HUDEP-2 (cell line): ENCODE data around the gene MT1B.
"Not testable (repeated sequence)": the region's sequence is repeated elsewhere in the genome, so short reads cannot be mapped to it uniquely, and the experiment has no call there.

Experiments
- DNase-seq, 76 experiments: peaks; one replicate each; lab custom pipeline; 2025; ENCODE audit not compliant: unreplicated experiment in 76 of 76; lab: John Stamatoyannopoulos, UW

MT1B gene

DNA sequence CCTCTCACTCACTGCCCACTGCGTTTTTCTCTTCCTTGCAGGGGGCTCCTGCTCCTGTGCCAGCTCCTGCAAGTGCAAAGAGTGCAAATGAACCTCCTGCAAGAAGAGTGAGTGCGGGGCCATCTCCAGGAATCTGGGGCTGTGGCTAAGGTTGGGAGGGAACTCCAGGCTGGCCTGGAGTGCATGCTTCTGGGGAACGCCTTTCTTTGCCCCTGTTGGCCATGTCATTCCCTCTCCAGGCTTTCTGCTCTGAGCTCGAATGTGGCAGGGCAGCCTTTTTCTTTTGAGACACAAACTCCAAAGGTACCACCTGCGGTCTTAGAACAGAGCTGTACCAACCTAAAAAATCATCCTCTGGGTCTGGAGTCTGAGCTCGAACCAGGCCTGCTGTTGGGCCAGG lies 33.5 kb upstream of the MT1B start:
- DNase-seq = no peak

DNA sequence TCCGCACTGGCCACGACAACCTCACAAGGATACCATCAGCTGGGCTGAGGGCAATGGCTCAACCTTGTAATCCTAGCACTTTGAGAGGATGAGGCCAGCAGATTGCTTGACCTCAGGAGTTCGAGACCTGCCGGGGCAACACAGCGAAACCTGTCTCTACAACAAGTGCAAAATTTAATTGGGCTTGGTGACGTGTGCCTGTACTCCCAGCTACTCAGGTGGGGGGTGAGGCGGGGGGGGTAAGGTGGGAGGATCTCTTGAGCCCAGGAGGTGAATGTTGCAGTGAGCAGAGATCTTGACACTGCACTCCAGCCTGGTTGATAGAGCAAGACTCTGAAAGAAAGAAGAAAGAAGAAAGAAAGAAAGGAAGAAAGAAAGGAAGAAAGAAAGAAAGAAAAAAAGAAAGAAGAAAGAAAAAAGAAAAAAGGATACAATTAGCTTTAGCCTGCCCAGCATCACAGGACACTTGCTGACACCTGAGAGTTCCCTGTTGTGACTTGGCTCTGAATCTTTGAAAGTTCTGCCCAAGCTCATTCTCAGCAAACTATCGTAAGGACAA lies 31.3 kb upstream of the MT1B start:
- no peak for DNase-seq

DNA sequence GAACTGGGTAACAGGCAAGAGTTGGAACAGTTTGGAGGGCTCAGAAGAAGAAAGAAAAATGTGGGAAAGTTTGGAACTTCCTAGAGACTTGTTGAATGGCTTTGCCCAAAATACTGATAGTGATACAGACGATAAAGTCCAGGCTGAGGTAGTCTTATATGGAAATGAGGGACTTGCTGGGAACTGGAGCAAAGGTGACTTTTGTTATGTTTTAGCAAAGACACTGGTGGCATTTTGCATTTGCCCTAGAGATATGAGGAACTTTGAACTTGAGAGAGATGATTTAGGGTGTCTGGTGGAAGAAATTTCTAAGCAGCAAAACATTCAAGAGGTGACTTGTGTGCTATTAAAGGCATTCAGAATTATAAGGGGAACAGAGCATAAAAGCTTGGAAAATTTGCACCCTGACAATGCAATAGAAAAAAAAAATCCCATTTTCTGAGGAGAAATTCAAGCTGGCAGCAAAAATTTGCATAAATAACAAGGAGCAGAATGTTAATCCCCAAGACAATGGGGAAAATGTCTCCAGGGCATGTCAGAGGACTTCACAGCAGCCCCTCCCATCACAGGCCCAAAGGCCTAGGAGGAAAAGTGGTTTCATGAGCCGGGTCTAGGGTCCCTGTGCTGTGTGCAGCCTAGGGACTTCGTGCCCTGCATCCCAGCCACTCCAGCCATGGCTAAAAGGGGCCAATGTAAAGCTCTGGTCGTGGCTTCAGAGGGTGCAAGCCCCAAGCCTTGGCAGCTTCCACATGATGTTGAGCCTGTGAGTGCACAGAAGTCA lies 29.8 kb upstream of the MT1B start:
- not testable (repeated sequence) for DNase-seq

DNA sequence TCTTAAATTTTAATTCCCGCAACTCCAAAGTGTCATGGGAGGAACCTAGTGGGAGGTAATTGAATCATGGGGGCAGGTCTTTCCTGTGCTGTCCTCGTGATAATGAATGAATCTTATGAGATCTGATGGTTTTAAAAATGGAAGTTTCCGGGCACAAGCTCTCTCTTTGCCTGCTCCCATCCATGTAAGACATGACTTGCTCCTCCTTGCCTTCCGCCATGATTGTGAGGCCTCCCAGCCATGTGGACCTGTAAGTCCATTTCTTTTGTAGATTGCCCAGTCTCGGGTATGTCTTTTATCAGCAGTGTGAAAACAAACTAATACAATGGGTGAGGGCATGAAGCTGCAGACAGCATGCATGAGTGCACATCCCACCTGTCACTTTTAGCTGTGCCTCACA lies 28.5 kb upstream of the MT1B start:
- not testable (repeated sequence) for DNase-seq

DNA sequence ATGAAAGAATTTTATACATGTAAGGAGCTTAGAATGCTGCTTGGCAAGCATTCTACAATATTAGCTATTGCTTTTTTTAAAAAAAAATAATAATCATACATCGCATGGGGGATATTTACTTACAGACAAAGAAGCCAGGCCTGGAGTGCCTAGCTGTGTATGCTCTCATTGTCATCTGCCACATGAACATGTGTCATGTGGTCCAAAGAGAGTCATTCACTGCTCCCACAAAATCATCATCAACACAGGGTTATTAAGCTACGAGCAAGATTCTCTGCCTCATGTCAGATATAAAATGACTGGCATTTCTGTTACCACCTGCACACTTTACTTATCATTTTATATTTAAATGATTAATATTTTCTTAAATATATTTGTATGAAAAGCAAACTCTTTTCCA lies 28.0 kb upstream of the MT1B start:
- no peak for DNase-seq

DNA sequence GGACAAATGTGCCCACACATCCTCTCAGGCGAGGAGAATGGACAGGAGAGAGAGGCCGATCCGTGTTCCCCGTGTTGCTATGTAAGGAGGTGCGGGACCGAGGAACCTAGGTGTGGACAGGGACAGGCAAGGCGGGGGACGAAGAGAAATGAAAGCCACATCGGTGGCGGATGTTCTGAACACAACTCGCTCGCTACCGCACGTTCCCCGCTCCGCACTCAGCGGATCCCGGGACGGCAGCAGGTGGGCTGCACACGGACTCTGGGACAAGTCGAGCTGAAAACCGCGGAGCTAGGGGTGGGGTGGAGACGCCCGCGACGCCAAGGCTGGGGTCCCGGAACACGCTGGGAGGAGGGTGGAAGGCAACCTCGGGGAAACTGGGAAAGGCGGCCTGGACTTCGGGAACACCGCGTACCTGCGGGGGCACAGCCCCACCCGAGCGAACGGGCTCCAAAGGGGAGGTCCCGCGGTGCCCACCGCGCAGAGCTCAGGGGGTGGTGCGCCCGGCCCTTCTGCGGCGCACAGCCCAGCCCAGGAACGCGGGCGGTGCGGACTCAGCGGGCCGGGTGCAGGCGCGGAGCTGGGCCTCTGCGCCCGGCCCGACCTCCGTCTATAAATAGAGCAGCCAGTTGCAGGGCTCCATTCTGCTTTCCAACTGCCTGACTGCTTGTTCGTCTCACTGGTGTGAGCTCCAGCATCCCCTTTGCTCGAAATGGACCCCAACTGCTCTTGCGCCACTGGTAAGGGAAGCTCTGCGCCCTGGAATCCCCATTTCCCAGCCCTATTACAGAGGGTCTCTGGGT lies 26.3 kb upstream of the MT1B start, which contains the start of gene MT1E:
MT1E (plus strand) TSS at position 642 of the 803 bp plus-strand sequence; CDS start at position 713, 71 bp downstream.
- peak in 4 of 76 experiments; percentile 13 to 40 (median 20) for DNase-seq

DNA sequence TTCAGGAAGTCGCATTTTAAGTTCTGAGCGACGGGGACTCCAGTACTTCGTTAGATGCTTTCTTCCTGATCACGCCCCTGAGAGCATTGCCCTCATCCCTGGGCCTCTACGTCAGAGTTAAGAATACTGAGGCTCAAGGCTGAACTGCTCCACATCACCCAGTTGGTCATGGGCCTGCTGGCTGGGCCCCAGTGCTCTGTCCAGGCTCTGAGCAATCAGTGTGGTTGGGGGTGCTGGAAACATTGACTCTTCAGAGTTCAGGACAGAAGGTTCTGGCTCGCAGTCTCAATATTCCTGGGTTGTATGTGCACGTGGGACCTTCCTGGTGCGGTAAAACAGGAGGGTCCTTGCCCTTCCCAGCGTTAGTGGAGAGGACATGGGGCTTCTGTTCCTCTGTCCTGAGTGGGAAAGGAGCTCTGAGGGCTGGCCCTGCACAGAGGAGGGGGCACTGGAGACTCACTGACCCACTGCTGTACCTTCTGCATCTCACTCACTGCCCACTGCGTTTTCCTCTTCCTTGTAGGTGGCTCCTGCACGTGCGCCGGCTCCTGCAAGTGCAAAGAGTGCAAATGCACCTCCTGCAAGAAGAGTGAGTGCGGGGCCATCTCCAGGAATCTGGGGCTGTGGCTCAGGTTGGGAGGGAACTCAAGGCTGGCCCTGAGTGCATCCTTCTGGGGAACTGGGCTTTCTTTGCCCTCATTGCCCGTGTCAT lies 25.6 kb upstream of the MT1B start:
- no peak for DNase-seq

DNA sequence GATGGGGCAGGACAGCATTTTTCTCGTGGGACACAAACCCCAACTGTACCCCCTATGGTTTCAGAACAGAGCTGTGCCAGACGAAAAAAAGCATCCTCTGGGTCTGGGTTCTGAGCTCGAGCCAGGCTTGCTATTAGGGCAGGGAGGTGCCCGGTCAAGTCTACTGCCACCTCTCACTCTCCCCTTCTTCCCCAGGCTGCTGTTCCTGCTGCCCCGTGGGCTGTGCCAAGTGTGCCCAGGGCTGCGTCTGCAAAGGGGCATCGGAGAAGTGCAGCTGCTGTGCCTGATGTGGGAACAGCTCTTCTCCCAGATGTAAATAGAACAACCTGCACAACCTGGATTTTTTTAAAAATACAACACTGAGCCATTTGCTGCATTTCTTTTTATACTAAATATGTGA lies 25.0 kb upstream of the MT1B start:
- no peak for DNase-seq

DNA sequence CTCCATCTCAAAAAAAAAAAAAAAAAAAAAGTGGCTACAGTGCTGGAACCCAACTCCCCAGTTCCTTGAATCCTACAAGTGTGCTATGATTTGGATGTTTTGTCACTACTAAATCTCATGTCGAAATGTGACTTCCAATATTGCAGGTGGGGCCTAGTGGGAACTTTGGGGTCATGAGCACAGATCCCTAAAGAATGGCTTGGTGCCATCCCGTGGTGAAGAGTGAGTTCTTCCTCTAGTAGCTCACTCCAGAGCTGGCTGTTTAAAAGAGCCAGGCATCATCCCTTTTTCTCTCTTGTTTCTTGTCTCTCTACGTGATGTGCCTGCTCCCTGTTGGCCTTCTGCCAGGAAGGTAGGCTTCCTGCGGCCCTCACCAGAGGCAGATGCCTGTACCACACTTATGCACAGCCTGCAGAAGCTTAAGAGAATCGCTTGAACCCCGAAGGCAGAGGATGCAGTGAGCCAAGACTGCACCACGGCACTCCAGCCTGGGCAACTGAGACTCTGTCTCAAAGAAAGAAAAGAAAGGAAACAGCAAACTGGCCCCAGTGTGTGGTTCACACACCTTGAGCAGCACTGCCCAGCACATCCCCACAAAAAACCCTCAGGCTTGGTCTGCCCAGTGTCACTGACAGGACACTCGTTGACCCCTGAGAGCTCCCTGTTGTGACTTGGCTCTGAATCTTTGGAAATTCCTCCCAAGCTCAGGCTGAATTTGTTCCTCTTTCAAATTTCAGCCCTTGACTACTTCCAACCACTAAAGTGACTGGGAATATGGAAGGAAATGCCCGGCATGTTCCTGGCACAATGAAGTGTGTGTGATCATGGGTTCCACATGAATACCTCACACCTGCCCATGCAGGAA lies 23.0 kb upstream of the MT1B start:
- no peak for DNase-seq

DNA sequence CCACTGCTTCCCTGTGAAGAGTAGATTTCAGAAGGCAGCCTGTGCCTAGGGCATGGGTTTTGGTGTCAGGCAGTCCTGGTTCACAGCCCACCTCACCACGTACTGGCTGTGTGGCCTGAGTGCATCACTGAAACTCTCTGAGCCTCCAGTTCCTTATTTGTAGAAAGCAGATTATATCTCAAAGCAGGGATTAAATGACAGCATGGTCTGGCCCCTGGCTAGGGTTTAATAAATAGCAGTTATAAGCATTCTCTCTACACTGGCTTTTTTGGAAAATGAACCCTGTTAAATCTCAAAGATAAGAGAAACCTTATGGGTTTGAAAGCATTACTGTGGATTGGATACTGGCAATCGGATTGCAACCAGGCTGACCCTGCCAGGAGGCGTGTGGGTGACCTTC lies 22.2 kb upstream of the MT1B start:
- no peak for DNase-seq

DNA sequence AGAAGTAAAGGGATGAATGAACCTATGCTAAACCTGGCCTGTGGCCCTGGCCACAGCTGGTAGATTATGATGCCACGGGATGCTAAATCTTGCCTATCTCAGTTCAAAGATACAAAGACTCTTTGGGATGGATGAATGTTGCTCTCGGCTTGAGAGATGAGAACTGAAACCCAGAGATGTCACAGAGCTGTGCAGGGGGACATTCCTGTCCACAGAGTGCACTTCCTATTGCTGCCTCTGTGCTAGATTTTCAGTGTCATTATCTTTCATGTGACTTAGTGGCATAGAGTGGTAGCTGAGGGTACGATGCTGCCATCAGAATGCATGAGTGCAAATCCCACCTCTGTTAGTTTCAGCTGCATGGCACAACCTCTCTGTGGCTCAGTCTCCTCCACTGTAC lies 21.6 kb upstream of the MT1B start:
- no peak for DNase-seq

DNA sequence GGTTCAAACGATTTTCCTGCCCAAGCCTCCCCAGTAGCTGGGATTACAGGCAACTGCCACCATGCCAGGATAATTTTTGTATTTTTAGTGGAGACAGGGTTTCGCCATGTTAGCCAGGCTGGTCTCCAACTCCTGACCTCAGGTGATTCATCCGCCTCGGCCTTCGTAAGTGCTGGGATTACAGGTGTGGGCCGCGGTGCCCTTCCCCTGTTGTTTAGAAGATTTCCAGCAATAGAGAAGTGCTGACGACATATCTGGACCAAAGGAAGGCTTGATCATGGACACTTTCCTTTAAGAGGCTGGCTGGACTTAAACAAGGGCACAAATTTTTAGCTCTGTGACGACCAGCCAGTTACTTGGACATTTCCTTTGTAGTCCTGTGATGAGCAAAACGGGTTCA lies 20.5 kb upstream of the MT1B start:
- no peak for DNase-seq

DNA sequence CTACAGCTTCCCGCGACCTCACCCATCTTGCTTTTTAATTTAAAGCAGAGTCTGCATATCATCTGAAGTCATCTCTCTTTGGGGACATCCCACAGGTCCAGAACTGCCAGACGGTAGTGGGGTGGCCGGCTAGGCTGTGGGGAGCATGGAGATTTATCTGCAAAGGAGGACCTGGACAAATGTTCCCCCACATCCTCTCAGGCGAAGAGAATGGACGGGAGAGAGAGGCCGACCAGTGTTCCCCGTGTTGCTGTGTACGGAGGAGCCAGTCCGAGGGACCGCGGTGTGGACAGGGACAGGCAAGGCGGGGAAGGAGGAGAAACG lies 19.9 kb upstream of the MT1B start:
- DNase-seq = no peak

DNA sequence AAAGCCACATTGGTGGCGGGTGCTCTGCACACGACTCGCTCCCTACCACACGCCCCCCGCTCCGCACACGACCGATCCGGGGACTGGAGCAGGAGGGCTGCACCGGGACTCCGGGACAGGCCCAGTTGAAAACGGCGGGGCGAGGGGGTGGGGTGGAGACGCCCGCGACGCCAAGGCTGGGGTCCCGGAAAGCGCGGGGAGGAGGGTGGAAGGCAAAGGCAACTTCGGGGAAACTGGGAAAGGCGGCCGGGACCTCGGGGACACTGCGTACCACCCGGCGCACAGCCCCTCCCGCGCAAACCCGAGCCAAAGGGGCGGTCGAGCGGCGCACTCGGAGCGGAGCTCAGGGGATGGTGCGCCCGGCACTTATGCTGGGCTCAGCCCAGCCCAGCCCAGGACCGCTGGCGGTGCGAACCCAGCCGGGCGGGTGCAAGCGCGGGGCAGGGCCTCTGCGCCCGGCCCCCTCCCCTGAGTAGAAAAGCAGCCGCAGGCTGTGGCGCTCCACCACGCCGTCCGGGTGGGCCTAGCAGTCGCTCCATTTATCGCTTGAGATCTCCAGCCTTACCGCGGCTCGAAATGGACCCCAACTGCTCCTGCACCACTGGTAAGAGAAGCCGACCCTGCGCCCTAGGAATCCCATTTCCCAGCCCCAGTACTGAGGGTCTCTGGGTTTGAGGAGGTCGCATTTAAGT lies 19.4 kb upstream of the MT1B start, which contains the start of gene MT1M:
MT1M (plus strand) TSS at position 504 of the 692 bp plus-strand sequence; CDS start at position 577, 73 bp downstream.
- no peak for DNase-seq

DNA sequence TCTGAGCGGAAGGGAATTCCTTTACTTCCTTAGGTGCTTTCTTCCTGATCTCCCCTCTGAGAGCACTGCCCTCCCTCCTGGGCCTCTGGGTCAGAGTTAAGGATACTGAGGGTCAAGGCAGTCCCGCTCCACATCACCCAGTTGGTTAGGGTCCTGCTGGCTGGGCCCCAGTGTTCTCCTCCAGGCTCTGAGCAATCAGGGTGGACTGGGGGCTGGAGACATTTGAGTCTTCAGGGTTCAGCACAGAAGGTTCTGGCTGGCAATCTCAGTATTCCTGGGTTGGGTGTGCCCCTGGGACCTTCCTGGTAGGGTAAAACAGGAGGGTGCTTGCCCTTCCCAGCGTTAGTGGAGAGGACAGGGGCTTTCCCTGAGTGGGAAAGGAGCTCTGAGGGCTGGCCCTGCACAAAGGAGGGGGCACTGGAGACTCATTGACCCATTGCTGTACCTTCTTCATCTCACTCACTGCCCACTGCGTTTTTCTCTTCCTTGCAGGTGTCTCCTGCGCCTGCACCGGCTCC lies 18.8 kb upstream of the MT1B start:
- no peak for DNase-seq

DNA sequence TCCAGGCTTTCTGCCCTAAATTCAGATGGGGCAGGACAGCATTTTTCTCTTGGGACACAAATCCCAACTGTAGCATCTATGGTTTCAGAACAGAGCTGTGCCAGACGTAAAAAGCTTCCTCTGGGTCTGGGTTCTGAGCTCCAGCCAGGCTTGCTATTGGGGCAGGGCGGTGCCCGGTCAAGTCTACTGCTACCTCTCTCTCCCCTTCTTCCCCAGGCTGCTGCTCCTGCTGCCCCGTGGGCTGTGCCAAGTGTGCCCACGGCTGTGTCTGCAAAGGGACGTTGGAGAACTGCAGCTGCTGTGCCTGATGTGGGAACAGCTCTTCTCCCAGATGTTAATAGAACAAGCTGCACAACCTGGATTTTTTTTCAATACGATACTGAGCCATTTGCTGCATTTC lies 18.2 kb upstream of the MT1B start:
- DNase-seq = no peak

DNA sequence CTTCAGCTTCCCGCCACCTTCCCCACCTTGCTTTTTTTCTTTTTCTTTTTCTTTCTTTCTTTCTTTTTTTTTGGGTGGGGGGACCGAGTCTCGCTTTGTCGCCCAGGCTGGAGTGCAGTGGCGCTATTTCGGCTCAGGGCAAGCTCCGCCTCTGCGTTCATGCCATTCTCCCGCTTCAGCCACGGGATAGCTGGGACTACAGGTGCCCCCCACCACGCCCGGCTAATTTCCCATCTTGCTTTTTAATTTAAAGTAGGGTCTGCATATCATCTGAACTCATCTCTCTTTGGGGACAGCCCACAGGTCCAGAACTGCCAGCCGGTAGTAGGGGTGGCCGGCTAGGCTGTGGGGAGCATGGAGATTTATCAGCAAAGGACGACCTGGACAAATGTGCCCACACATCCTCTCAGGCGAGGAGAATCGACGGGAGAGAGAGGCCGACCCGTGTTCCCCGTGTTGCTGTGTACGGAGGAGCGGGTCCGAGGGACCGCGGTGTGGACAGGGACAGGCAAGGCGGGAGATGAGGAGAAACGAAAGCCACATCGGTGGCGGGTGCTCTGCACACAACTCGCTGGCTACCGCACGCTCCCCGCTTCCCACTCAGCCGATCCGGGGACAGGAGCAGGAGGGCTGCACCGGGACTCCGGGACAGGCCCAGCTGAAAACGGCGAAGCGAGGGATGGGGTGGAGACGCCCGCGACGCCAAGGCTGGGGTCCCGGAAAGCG lies 16.8 kb upstream of the MT1B start:
- no peak for DNase-seq

DNA sequence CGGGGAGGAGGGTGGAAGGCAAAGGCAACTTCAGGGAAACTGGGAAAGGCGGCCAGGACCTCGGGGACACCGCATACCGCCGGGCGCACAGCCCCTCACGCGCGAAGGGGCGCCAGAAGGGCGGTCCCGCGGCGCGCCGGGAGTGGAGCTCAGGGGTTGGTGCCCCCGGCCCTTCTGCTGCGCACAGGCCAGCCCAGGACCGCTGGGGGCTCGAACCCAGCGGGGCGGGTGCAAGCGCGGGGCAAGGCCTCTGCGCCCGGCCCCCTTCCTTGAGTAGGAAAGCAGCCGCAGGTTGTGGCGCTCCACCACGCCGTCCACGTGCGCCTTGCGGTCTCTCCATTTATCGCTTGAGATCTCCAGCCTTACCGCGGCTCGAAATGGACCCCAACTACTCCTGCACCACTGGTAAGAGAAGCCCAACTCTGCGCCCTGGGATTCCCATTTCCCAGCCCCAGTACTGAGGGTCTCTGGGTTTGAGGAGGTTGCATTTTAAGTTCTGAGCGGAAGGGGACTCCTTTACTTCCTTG lies 16.2 kb upstream of the MT1B start:
- no peak for DNase-seq
